Tibial artery (tissue), 4 donors: ENCODE data around the gene GRIN2D.

Experiments
- DNase-seq, 2 donors: peaks; one replicate each; pipeline ENCODE4 v3.0.0-alpha.2; 2019
- H3K27ac ChIP-seq, 2 donors: fragments of 200-600 bp; sonication (generic) in 1 of 2; 1 replicate in 1 of 2; 2 replicates in 1 of 2; pipeline ENCODE4 v1.5.1; 2018 to 2019; ENCODE audit warnings: mild to moderate bottlenecking in 1 of 2
- H3K27me3 ChIP-seq, 2 donors: fragments of 200-600 bp; sonication (generic) in 1 of 2; one replicate each; pipeline versions ENCODE4 v1.5.1 to v1.6.0; 2016 to 2019
- H3K36me3 ChIP-seq, 3 donors: fragments of 200-600 bp; sonication (generic) in 2 of 3; one replicate each; pipeline ENCODE4 v1.5.1; 2016 to 2019; ENCODE audit warnings: mild to moderate bottlenecking in 2 of 3
- H3K4me1 ChIP-seq, 4 donors: fragments of 200-600 bp; sonication (generic) in 2 of 4; 1 replicate in 3 of 4; 2 replicates in 1 of 4; pipeline ENCODE4 v1.5.1; 2016 to 2019
- H3K4me3 ChIP-seq, 2 donors: fragments of 200-600 bp; sonication (generic) in 1 of 2; 1 replicate in 1 of 2; 2 replicates in 1 of 2; pipeline ENCODE4 v1.5.1; 2018 to 2019; ENCODE audit warnings: mild to moderate bottlenecking in 2 of 2
- H3K9me3 ChIP-seq, 3 donors: fragments of 200-600 bp; sonication (generic) in 1 of 3; one replicate each; pipeline ENCODE4 v1.5.1; 2016 to 2019
- intact Hi-C: fragments of 100-400 bp; cut with DNase I; formaldehyde crosslinking; loops from one replicate; pipeline ENCODE4 v1.15.0; 2023; ENCODE audit warnings: low total_unique reads
- TF ChIP-seq, protein P1 (sequence below), 2 experiments: fragments of 200-600 bp in 1 of 2; fragments of 450-650 bp in 1 of 2; IDR thresholded peaks; one replicate each; pipeline ENCODE4 v1.5.1; 2017 to 2019; ENCODE audit warnings: antibody characterized with exemption in 2 of 2, mild to moderate bottlenecking in 1 of 2, moderate library complexity in 1 of 2

Gene GRIN2D

GRCh38 chr19:48393559-48394330, at the start of gene GRIN2D:
Gene GRIN2D (plus strand): TSS chr19:48393668. CDS start chr19:48398393, 4,725 bp downstream.
- no peak within 1 kb of the TSS for H3K27ac ChIP-seq
- no peaks in the 10 kb centered on the region for H3K9me3 ChIP-seq
- TF ChIP-seq, protein P1, sequence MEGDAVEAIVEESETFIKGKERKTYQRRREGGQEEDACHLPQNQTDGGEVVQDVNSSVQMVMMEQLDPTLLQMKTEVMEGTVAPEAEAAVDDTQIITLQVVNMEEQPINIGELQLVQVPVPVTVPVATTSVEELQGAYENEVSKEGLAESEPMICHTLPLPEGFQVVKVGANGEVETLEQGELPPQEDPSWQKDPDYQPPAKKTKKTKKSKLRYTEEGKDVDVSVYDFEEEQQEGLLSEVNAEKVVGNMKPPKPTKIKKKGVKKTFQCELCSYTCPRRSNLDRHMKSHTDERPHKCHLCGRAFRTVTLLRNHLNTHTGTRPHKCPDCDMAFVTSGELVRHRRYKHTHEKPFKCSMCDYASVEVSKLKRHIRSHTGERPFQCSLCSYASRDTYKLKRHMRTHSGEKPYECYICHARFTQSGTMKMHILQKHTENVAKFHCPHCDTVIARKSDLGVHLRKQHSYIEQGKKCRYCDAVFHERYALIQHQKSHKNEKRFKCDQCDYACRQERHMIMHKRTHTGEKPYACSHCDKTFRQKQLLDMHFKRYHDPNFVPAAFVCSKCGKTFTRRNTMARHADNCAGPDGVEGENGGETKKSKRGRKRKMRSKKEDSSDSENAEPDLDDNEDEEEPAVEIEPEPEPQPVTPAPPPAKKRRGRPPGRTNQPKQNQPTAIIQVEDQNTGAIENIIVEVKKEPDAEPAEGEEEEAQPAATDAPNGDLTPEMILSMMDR (IDR thresholded peaks at IDR 0.05), result no peak
- H3K4me3 ChIP-seq, result no peak within 1 kb of the TSS
- DNase-seq, result no peak
- peaks cover 0 to 9% (median 7%) of the 10 kb centered on the region in 3 donors for H3K36me3 ChIP-seq
- intact Hi-C loops, result no loop called here
- peaks cover 4 to 66% of the 10 kb centered on the region in 2 donors for H3K27me3 ChIP-seq
- peaks cover 0 to 44% (median 26%) of the 10 kb centered on the region in 4 donors for H3K4me1 ChIP-seq

GRCh38 chr19:48344892-48345291, 48.6 kb upstream of the GRIN2D start:
- H3K9me3 ChIP-seq, result no peaks in the 10 kb centered on the region
- TF ChIP-seq, protein P1 (IDR thresholded peaks at IDR 0.05), result no peak
- no peak overlapping the region for H3K4me3 ChIP-seq
- H3K27ac ChIP-seq, result no peak overlapping the region
- DNase-seq, result no peak
- H3K36me3 ChIP-seq, result peaks cover 0 to 14% (median 8%) of the 10 kb centered on the region in 3 donors
- H3K4me1 ChIP-seq, result no peaks in the 10 kb centered on the region
- intact Hi-C loops, result no loop called here
- no peaks in the 10 kb centered on the region for H3K27me3 ChIP-seq

- H3K27me3 ChIP-seq, result no peaks in the 10 kb centered on the region
- no peak overlapping the region for H3K27ac ChIP-seq
- intact Hi-C loops, result no loop called here
- TF ChIP-seq, protein P1 (IDR thresholded peaks at IDR 0.05), result no peak
- DNase-seq, result no peak
- peaks cover 0 to 14% (median 8%) of the 10 kb centered on the region in 3 donors for H3K36me3 ChIP-seq
- no peaks in the 10 kb centered on the region for H3K4me1 ChIP-seq
- H3K4me3 ChIP-seq, result no peak overlapping the region
- no peaks in the 10 kb centered on the region for H3K9me3 ChIP-seq
Measured at GRCh38 chr19:48346191-48346590, 47.3 kb upstream of the GRIN2D start.

- Histone ChIP-seq H3K9me3 (no peaks in the 10 kb centered on the region), H3K27me3 (no peaks in the 10 kb centered on the region), H3K36me3 (peaks cover 0 to 4% (median 0%) of the 10 kb centered on the region in 3 donors), H3K4me3 (no peak overlapping the region), H3K27ac (no peak overlapping the region), H3K4me1 (no peaks in the 10 kb centered on the region)
- no peak for DNase-seq
- intact Hi-C loops, result no loop called here
- TF ChIP-seq, protein P1 (IDR thresholded peaks at IDR 0.05), result no peak
Measured at GRCh38 chr19:48348045-48348444, 45.4 kb upstream of the GRIN2D start.

DNA sequence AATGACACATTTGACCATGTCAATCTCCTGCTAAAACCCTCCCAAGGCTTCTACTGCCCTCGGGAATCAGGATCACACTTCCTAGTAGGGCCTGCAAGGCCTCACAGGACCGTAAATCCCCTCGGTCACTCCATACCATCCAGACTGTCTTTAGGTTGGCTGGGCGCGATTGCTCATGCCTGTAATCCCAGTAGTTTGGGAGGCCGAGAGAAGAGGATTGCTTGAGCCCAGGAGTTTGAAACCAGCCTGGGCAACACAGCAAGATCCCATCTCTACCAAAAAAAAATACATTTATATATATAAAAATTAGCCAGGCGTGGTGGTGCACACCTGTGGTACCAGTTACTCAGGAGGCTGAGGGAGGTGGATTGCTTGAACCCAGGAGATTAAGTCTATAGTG, 44.7 kb upstream of the GRIN2D start:
- no peaks in the 10 kb centered on the region for H3K27me3 ChIP-seq
- no peak for DNase-seq
- no peak overlapping the region for H3K27ac ChIP-seq
- no peaks in the 10 kb centered on the region for H3K9me3 ChIP-seq
- H3K4me3 ChIP-seq, result no peak overlapping the region
- TF ChIP-seq, protein P1 (IDR thresholded peaks at IDR 0.05), result no peak
- H3K36me3 ChIP-seq, result no peaks in the 10 kb centered on the region
- intact Hi-C loops, result no loop called here
- no peaks in the 10 kb centered on the region for H3K4me1 ChIP-seq
